Heart left ventricle (tissue), 16 donors: Measurements from ENCODE around the gene FXR2. TPM values are rescaled to one million over a fixed set of nuclear protein-coding genes. Genes with fewer than 3 reads are reported as not detected.
"Not testable (repeated sequence)": the region's sequence is repeated elsewhere in the genome, so short reads cannot be mapped to it uniquely, and the experiment has no call there.

Source experiments
- ATAC-seq, 4 donors: fragments of 200-7000 bp; cut with Tn5 transposase; one replicate each; pipeline ENCODE4 v1.9.1; 2020 to 2022; ENCODE audit warnings: moderate library complexity in 4 of 4, mild to moderate bottlenecking in 3 of 4, moderate number of reproducible peaks in 1 of 4
- DNase-seq, 5 donors: peaks; one replicate each; pipeline ENCODE4 v3.0.0-alpha.2; 2020
- H3K27ac ChIP-seq, 12 donors: fragments of 200-600 bp; sonication (generic) in 4 of 12; one replicate each; pipeline versions ENCODE4 v1.5.0 to v1.8.0; 2016 to 2022; ENCODE audit warnings: mild to moderate bottlenecking in 2 of 12
- H3K27me3 ChIP-seq, 9 donors: fragments of 200-600 bp; sonication (generic) in 2 of 9; one replicate each; pipeline versions ENCODE4 v1.5.1 to v1.8.0; 2016 to 2022; ENCODE audit warnings: mild to moderate bottlenecking in 3 of 9
- H3K36me3 ChIP-seq, 9 donors: fragments of 200-600 bp; sonication (generic) in 2 of 9; one replicate each; pipeline versions ENCODE4 v1.5.0 to v1.8.0; 2018 to 2022; ENCODE audit warnings: mild to moderate bottlenecking in 2 of 9
- H3K4me1 ChIP-seq, 12 donors: fragments of 200-600 bp; sonication (generic) in 4 of 12; one replicate each; pipeline versions ENCODE4 v1.5.0 to v1.8.0; 2016 to 2022; ENCODE audit warnings: mild to moderate bottlenecking in 3 of 12
- H3K4me3 ChIP-seq, 12 donors: fragments of 200-600 bp; sonication (generic) in 4 of 12; one replicate each; pipeline versions ENCODE4 v1.5.0 to v1.8.0; 2017 to 2022; ENCODE audit warnings: mild to moderate bottlenecking in 9 of 12, moderate library complexity in 4 of 12
- H3K9me3 ChIP-seq, 12 donors: fragments of 200-600 bp; sonication (generic) in 4 of 12; one replicate each; pipeline versions ENCODE4 v1.5.0 to v1.8.0; 2016 to 2022; ENCODE audit warnings: mild to moderate bottlenecking in 1 of 12
- CTCF ChIP-seq, 12 donors: fragments of 200-600 bp; sonication (generic) in 4 of 12; IDR thresholded peaks; one replicate each; pipeline versions ENCODE4 v1.5.0 to v1.8.0; 2018 to 2022; ENCODE audit warnings: antibody characterized with exemption in 12 of 12, mild to moderate bottlenecking in 5 of 12
- POLR2A ChIP-seq, 2 donors: fragments of 450-650 bp; IDR thresholded peaks; one replicate each; pipeline ENCODE4 v1.6.1; 2017; ENCODE audit warnings: antibody characterized with exemption in 2 of 2, mild to moderate bottlenecking in 2 of 2, moderate library complexity in 2 of 2
- WGBS, 4 donors: extraction: QIAGEN DNeasy Blood & Tissue Kit in 2 of 4; methylation state at CpG; one replicate each; pipeline versions ENCODE4 v1.1.5 to v1.1.7; 2013 to 2018; 5-methylcytosine and 5-hydroxymethylcytosine counted together
- intact Hi-C, 10 donors: fragments of 100-400 bp; cut with DNase I; formaldehyde crosslinking; loops; one replicate each; pipeline versions ENCODE4 v1.11.1 to v1.14.2; 2022
- polyA plus RNA-seq, 2 donors: library from polyadenylated mRNA; stranded (reverse); fragments of 200-250 nt; gene quantifications; one replicate each; pipeline ENCODE4 v1.2.3, GENCODE V29; 2013
- total RNA-seq, 9 donors: library from RNA; depleted of rRNA in 2 of 9; stranded (reverse); fragments of >200 nt in 2 of 9; fragmentation: NEBNext Ultra II Directional in 3 of 9; extraction: Animal tissue kit (Norgen Biotek cat#: 25700) in 3 of 9; gene quantifications; one replicate each; pipeline versions ENCODE4 v1.1.0 to v1.2.4, GENCODE V29; 2016 to 2023
- donor health status: ischemic (EF 13 %, LVEDD 7.1; RV severe dilation, severe dysfunction).
- donor health status: healthy with polysubstance abuse.
- donor health status: DM: no; HTN: yes; CAD: no.
- donor health status: DM: no; HTN: no; CAD: no.
- donor health status: ischemic (EF 25% LVEDD 6.9; RV normal size, moderate dysfunction).
- donor health status: ischemic (EF 25% LVEDD 5.7; RV mildly dilated, moderate dysfunction).
- donor health status: healthy.
- donor health status: DM: yes; HTN: yes; CAD: no.
- donor health status: ischemic (EF 35%, LVEDD 5.7; RV mildly dilated, moderate dysfunction).
- donor health status: nonischemic (EF 11% LVEDD 7.7; RV severe dilation, severe dysfunction).
- donor health status: DM: yes; HTN: yes; CAD: no.
- donor health status: PGD.
- donor health status: ischemic (EF 29% LVEDD 5.4; RV normal size, mild dysfunction).
- donor health status: nonischemic (EF 23%, LVEDD 6.1; RV moderate dilation, normal function).

The FXR2 gene
- total and polyA plus RNA-seq, 11 donors: 68.0 to 123 (median 98.6) TPM

DNA sequence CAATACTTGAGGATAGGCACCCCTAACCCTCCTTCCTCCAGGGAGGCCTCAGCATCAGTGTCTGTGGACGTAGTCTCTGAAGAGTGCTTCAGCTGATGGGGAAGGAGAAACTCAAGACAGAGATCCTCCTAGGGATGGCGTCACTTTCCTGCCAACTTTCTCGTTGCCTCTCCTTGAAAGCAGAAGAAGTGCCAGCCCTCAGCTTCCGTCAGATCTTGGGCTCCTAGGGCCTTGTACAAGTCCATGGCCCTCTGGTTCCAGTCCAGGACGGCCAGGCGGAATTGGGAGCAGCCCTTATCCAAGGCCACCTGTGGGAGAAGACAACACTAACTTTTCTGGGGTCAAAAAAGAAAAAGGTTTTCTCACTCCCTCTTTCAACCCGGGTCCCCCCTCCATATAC is 11.6 kb upstream of the FXR2 start:
- Histone ChIP-seq H3K27me3 (no peaks in the 10 kb centered on the region), H3K4me1 (peaks cover 0 to 18% (median 11%) of the 10 kb centered on the region in 12 donors), H3K4me3 (peak overlapping the region in 8 of 12 donors; percentile 68 to 91 (median 84)), H3K36me3 (peaks cover 0 to 9% (median 5%) of the 10 kb centered on the region in 9 donors), H3K9me3 (no peaks in the 10 kb centered on the region), H3K27ac (peak overlapping the region in 5 of 12 donors; percentile 89 to 98 (median 92))
- TF ChIP-seq CTCF (IDR thresholded peaks at IDR 0.05) (no peak), POLR2A (IDR thresholded peaks at IDR 0.05) (no peak)
- DNase-seq (peak in 4 of 5 donors; percentile 20 to 49 (median 38)), ATAC-seq (no peak)
- intact Hi-C loops: loop anchor here in 1 of 10 donors (2.0 kb wide), 1 partner anchor 60 kb away; the partner anchor contains the start of gene TP53
- 82 to 90% (median 87%) methylated on average over 7 of the region's 7 CpGs for WGBS, 4 donors

GRCh38 chr17:7625749-7626148 is 11.1 kb upstream of the FXR2 start:
- H3K27me3 ChIP-seq, H3K9me3 ChIP-seq, H3K4me3 ChIP-seq, DNase-seq, ATAC-seq, H3K36me3 ChIP-seq: not testable (repeated sequence)
- intact Hi-C loops: loop anchor here in 1 of 10 donors (2.0 kb wide), 1 partner anchor 61 kb away; the partner anchor contains the start of gene TP53
- WGBS, 4 donors: 94 to 99% (median 97%) methylated on average over 16 of the region's 16 CpGs
- Histone ChIP-seq H3K27ac (peak overlapping the region in 2 of 12 donors; percentile 11 to 91), H3K4me1 (peaks cover 0 to 16% (median 10%) of the 10 kb centered on the region in 12 donors)

- H3K27me3 ChIP-seq: no peaks in the 10 kb centered on the region
- TF ChIP-seq CTCF (IDR thresholded peaks at IDR 0.05) (no peak), POLR2A (IDR thresholded peaks at IDR 0.05) (no peak)
- intact Hi-C loops: no loop called here
These were observed 9.0 kb upstream of the FXR2 start for GRCh38 chr17:7623661-7624060.

DNA sequence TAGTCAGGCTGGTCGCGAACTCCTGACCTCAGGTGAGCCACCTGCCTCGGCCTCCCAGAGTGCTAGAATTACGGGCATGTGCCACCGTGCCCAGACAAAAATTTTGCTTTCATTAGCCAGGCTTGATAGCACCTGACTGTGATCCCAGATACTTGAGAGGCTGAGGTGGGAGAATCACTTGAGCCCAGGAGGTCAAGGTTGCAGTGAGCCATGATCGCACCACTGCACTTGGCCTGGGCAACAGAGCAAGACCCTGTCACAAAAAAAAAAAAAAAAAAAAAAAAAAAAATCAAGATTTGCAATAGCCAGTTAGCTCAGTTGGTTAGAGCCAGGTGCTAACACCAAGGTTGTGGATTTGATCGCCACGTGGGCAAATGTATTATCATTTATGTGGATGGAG is 6.1 kb upstream of the FXR2 start:
- WGBS, 4 donors: 94 to 99% (median 94%) methylated on average over 8 of the region's 8 CpGs
- Histone ChIP-seq H3K27ac (no peak overlapping the region), H3K27me3 (no peaks in the 10 kb centered on the region), H3K4me3 (no peak overlapping the region), H3K36me3 (peaks cover 0 to 3% (median under 1%) of the 10 kb centered on the region in 9 donors), H3K4me1 (peaks cover 0 to under 1% (median 0%) of the 10 kb centered on the region in 12 donors), H3K9me3 (no peaks in the 10 kb centered on the region)
- intact Hi-C loops: no loop called here
- ATAC-seq: no peak
- DNase-seq: no peak
- TF ChIP-seq CTCF (IDR thresholded peaks at IDR 0.05): no peak
- TF ChIP-seq POLR2A (IDR thresholded peaks at IDR 0.05): no peak

More at GRCh38 chr17:7623661-7624060, 9.0 kb upstream of the FXR2 start:
- Histone ChIP-seq H3K4me1 (peaks cover 0 to 16% (median 10%) of the 10 kb centered on the region in 12 donors), H3K4me3 (no peak overlapping the region), H3K36me3 (peaks cover 0 to 9% (median 5%) of the 10 kb centered on the region in 9 donors), H3K27ac (no peak overlapping the region), H3K9me3 (no peaks in the 10 kb centered on the region)
- ATAC-seq (no peak), DNase-seq (no peak)
- WGBS, 4 donors: 88 to 91% (median 90%) methylated on average over 5 of the region's 5 CpGs

DNA sequence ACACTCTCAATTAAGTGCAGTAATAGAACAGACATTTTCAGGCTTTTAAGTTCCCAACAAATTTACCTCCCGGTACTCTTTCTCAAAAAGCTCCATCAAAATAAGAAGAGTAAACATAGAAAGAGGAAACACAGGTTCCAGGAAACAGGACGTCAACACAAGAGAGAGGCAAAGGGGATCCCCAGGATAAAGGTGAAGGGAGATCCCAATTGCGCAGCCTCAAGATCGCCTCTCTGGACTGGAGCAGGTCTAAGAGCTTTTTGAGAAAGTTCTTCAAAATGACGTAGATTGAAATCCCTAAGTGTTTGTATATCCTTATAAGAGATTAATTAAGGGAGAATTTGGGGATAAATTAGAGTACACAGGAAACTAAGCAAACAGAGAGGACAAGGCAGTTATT is 3.9 kb upstream of the FXR2 start:
- ATAC-seq: no peak
- DNase-seq: no peak
- Histone ChIP-seq H3K27me3 (no peaks in the 10 kb centered on the region), H3K9me3 (no peaks in the 10 kb centered on the region), H3K4me1 (peaks cover 0 to 10% (median 4%) of the 10 kb centered on the region in 12 donors), H3K27ac (no peak overlapping the region), H3K4me3 (no peak overlapping the region), H3K36me3 (no peaks in the 10 kb centered on the region)
- no peak for TF ChIP-seq CTCF (IDR thresholded peaks at IDR 0.05)
- no peak for TF ChIP-seq POLR2A (IDR thresholded peaks at IDR 0.05)
- 77 to 82% (median 78%) methylated on average over 5 of the region's 5 CpGs for WGBS, 4 donors
- intact Hi-C loops: no loop called here
